ENCODE measurements around the gene SCCPDH.

The SCCPDH gene

DNA sequence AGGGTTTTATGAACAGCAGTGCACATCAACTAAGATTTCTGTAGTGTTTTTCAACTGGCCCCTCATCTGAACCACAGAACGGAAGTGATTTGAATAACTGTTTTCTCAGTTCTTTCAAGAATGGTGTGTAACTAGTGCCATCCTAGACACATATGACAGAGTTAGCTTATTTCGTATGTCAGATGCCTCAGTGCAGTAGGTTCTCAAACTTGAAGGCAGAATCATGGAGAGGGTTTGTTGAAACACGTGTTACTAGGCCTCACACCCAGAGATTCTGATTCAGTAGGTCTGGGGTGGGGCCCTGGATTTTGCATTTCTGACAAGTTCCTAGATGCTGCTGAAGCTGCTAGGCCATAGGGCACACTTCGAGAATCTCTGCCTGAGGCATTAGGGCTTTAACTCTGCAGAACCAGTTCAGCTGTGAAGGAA is 49.0 kb downstream of the SCCPDH start:
- Histone ChIP-seq H3K9me3 (replicated peaks; ENCODE audit: insufficient read depth, low read length) (no peaks in the 10 kb centered on the region), H3K36me3 (replicated peaks; ENCODE audit: insufficient read depth, low read length) (no peaks in the 10 kb centered on the region), H3K27me3 (replicated peaks; ENCODE audit: insufficient read depth, low read length) (no peaks in the 10 kb centered on the region), H3K79me2 (ENCODE audit: low read length) (no peaks in the 10 kb centered on the region), H3F3A (ENCODE audit: insufficient read depth, low read length) (no peaks in the 10 kb centered on the region), H3K4me2 (ENCODE audit: low read depth, low read length) (peak overlapping the region; percentile 15; the same call in 1 of the 2 replicates), H3K9me2 (replicated peaks; ENCODE audit: insufficient read depth, low read length) (no peaks in the 10 kb centered on the region), H4K20me1 (ENCODE audit: insufficient read depth, low read length) (no peaks in the 10 kb centered on the region), H2AFZ (ENCODE audit: low read length) (no peak overlapping the region), H3K27ac (ENCODE audit: low read length) (peak overlapping the region; percentile 15; the same call in 1 of the 2 replicates), H3K4me3 (ENCODE audit: low read length) (no peak overlapping the region), H3K9ac (ENCODE audit: low read length) (no peak overlapping the region), H3K4me1 (ENCODE audit: low read length) (peaks cover 14% of the 10 kb centered on the region)
- DNase-seq = peak; percentile 83
- no peak for TF ChIP-seq EZH2phosphoT487 (IDR thresholded peaks at IDR 0.05; ENCODE audit: low read length)
- no peak for TF ChIP-seq EZH2 (optimal IDR thresholded peaks at IDR 0.05; ENCODE audit: low read depth, low read length)
- TF ChIP-seq, protein P1, sequence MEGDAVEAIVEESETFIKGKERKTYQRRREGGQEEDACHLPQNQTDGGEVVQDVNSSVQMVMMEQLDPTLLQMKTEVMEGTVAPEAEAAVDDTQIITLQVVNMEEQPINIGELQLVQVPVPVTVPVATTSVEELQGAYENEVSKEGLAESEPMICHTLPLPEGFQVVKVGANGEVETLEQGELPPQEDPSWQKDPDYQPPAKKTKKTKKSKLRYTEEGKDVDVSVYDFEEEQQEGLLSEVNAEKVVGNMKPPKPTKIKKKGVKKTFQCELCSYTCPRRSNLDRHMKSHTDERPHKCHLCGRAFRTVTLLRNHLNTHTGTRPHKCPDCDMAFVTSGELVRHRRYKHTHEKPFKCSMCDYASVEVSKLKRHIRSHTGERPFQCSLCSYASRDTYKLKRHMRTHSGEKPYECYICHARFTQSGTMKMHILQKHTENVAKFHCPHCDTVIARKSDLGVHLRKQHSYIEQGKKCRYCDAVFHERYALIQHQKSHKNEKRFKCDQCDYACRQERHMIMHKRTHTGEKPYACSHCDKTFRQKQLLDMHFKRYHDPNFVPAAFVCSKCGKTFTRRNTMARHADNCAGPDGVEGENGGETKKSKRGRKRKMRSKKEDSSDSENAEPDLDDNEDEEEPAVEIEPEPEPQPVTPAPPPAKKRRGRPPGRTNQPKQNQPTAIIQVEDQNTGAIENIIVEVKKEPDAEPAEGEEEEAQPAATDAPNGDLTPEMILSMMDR (IDR thresholded peaks at IDR 0.05; ENCODE audit: low read length) = no peak

DNA sequence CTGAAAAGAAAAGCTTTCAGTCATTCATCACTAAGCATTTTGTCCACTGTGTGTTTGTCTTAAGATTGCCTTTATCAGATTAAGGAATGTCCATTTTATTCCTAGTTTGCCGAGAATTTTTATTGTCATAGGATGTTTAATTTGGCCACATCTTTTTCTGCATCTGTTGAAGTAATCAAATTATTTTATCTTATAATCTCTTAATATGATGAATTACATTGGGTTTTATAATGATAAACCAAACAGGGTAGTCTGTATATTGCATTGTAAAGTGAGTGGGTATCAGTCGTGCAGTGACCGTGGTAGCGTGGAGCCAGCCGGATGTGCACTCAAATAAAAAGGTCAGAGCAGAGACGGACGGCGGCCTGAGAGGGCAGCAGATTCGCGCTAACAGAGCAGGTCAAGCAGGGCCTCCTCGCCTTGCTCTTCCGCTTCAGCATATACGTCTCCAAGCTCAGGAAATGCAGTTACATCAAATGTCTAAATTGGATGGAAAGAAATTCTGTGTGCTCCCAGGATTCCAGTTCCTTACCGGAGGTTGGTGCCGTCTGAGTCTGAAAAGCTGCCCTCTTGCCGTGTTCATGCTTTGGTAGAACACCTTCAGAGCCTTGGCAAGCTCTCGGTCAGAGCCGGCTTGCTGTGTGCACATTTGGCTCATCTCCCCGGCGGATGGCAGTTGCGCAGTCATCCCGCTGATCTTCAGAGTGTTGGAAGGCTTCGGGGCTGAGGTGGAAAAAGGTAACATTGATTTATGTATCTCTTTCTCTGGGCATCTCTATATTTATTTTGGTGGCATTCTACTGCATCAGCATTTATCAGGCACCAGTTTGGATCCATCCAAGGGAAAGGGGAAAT is 51.5 kb downstream of the SCCPDH start:
- TF ChIP-seq, protein P1 (IDR thresholded peaks at IDR 0.05; ENCODE audit: low read length) = no peak
- no peak for TF ChIP-seq EZH2phosphoT487 (IDR thresholded peaks at IDR 0.05; ENCODE audit: low read length)
- TF ChIP-seq EZH2 (optimal IDR thresholded peaks at IDR 0.05; ENCODE audit: low read depth, low read length) = no peak
- Histone ChIP-seq H2AFZ (ENCODE audit: low read length) (no peak overlapping the region), H3K4me3 (ENCODE audit: low read length) (no peak overlapping the region), H3K27ac (ENCODE audit: low read length) (no peak overlapping the region), H3K4me1 (ENCODE audit: low read length) (peaks cover 14% of the 10 kb centered on the region), H3K9ac (ENCODE audit: low read length) (no peak overlapping the region), H3K9me3 (replicated peaks; ENCODE audit: insufficient read depth, low read length) (no peaks in the 10 kb centered on the region), H3K36me3 (replicated peaks; ENCODE audit: insufficient read depth, low read length) (no peaks in the 10 kb centered on the region), H3K79me2 (ENCODE audit: low read length) (no peaks in the 10 kb centered on the region), H4K20me1 (ENCODE audit: insufficient read depth, low read length) (no peaks in the 10 kb centered on the region), H3K4me2 (ENCODE audit: low read depth, low read length) (no peak overlapping the region), H3K27me3 (replicated peaks; ENCODE audit: insufficient read depth, low read length) (no peaks in the 10 kb centered on the region), H3K9me2 (replicated peaks; ENCODE audit: insufficient read depth, low read length) (no peaks in the 10 kb centered on the region), H3F3A (ENCODE audit: insufficient read depth, low read length) (no peaks in the 10 kb centered on the region)
- DNase-seq = no peak

DNA sequence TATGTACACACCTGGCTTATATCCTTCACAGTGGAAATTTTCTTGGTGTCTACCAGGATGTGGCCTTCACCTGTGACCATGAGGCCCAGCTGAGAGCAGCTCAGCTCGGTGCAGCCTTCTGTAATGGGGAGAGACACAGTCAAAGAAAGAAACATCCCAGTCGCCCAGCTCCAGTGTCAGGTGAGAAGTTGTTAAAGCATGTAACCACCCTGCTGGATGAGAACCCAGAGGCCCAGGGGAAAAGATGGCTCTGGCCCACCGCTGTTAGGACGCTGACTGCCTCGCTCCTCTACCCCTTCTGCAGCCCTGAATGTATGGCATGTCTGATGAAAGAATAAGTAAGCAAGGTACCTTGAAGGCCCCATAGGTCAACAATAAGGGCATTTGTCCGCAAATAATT is 52.7 kb downstream of the SCCPDH start:
- Histone ChIP-seq H3K36me3 (replicated peaks; ENCODE audit: insufficient read depth, low read length) (no peaks in the 10 kb centered on the region), H3K27ac (ENCODE audit: low read length) (no peak overlapping the region), H3K79me2 (ENCODE audit: low read length) (no peaks in the 10 kb centered on the region)

More for the DNA sequence above, 52.7 kb downstream of the SCCPDH start:
- Histone ChIP-seq H4K20me1 (ENCODE audit: insufficient read depth, low read length) (no peaks in the 10 kb centered on the region), H3K4me1 (ENCODE audit: low read length) (peaks cover 14% of the 10 kb centered on the region), H3K27me3 (replicated peaks; ENCODE audit: insufficient read depth, low read length) (no peaks in the 10 kb centered on the region), H3K9ac (ENCODE audit: low read length) (no peak overlapping the region), H2AFZ (ENCODE audit: low read length) (no peak overlapping the region), H3K9me3 (replicated peaks; ENCODE audit: insufficient read depth, low read length) (no peaks in the 10 kb centered on the region), H3K9me2 (replicated peaks; ENCODE audit: insufficient read depth, low read length) (no peaks in the 10 kb centered on the region), H3F3A (ENCODE audit: insufficient read depth, low read length) (no peaks in the 10 kb centered on the region), H3K4me2 (ENCODE audit: low read depth, low read length) (no peak overlapping the region), H3K4me3 (ENCODE audit: low read length) (no peak overlapping the region)
- TF ChIP-seq, protein P1 (IDR thresholded peaks at IDR 0.05; ENCODE audit: low read length) = no peak
- TF ChIP-seq EZH2 (optimal IDR thresholded peaks at IDR 0.05; ENCODE audit: low read depth, low read length) = no peak
- no peak for TF ChIP-seq EZH2phosphoT487 (IDR thresholded peaks at IDR 0.05; ENCODE audit: low read length)
- DNase-seq = no peak

Measured in MM.1S (cell line).